Naive B cell (primary cell): ENCODE results near the gene SPAG5. TPM values are rescaled to one million over a fixed set of nuclear protein-coding genes. Genes with fewer than 3 reads are reported as not detected.
"Not testable (repeated sequence)": the region's sequence is repeated elsewhere in the genome, so short reads cannot be mapped to it uniquely, and the experiment has no call there.

Experiments
- ATAC-seq, 2 donors: fragments of 150-1000 bp; cut with Tn5 transposase; 2 replicates each; pipeline ENCODE4 v1.10.0; 2021; ENCODE audit warnings: low read depth in 2 of 2, mild to moderate bottlenecking in 2 of 2, moderate library complexity in 2 of 2
- DNase-seq: peaks from one replicate; pipeline ENCODE4 v3.0.0; 2022
- H3K27ac Mint-ChIP-seq, 6 donors: one replicate each; pipeline ENCODE4 v1.8.0; 2020 to 2022; ENCODE audit warnings: mild to moderate bottlenecking in 6 of 6, mixed read lengths in 6 of 6, moderate library complexity in 5 of 6, inconsistent platforms in 2 of 6
- H3K27me3 Mint-ChIP-seq, 3 donors: one replicate each; pipeline ENCODE4 v1.8.0; 2021 to 2022; ENCODE audit warnings: mixed read lengths in 3 of 3, mild to moderate bottlenecking in 1 of 3
- H3K36me3 Mint-ChIP-seq, 2 donors: one replicate each; pipeline ENCODE4 v1.8.0; 2020 to 2022; ENCODE audit warnings: mixed read lengths in 2 of 2, inconsistent platforms in 1 of 2, mild to moderate bottlenecking in 1 of 2
- H3K4me1 Mint-ChIP-seq, 3 donors: one replicate each; pipeline ENCODE4 v1.8.0; 2020 to 2022; ENCODE audit warnings: mixed read lengths in 3 of 3, inconsistent platforms in 1 of 3, mild to moderate bottlenecking in 1 of 3, moderate library complexity in 1 of 3
- H3K4me3 Mint-ChIP-seq, 8 donors: one replicate each; pipeline ENCODE4 v1.8.0; 2020 to 2022; ENCODE audit warnings: mild to moderate bottlenecking in 8 of 8, mixed read lengths in 8 of 8, moderate library complexity in 8 of 8, inconsistent platforms in 2 of 8
- H3K9me3 Mint-ChIP-seq, 7 donors: one replicate each; pipeline ENCODE4 v1.8.0; 2020 to 2022; ENCODE audit warnings: mixed read lengths in 7 of 7, mild to moderate bottlenecking in 5 of 7, inconsistent platforms in 2 of 7, moderate library complexity in 1 of 7
- polyA plus RNA-seq, 6 donors: library from polyadenylated mRNA; unstranded; fragments of 300-500 nt; fragmentation: Illumina TruSeq; gene quantifications; one replicate each; pipeline ENCODE4 v1.2.3, GENCODE V29; 2021; ENCODE audit warnings: low read depth in 6 of 6

Gene SPAG5
- polyA plus RNA-seq, 6 donors from 2014 or later: 0.26 to 1.1 (median 0.62) TPM; not detected in 1

DNA sequence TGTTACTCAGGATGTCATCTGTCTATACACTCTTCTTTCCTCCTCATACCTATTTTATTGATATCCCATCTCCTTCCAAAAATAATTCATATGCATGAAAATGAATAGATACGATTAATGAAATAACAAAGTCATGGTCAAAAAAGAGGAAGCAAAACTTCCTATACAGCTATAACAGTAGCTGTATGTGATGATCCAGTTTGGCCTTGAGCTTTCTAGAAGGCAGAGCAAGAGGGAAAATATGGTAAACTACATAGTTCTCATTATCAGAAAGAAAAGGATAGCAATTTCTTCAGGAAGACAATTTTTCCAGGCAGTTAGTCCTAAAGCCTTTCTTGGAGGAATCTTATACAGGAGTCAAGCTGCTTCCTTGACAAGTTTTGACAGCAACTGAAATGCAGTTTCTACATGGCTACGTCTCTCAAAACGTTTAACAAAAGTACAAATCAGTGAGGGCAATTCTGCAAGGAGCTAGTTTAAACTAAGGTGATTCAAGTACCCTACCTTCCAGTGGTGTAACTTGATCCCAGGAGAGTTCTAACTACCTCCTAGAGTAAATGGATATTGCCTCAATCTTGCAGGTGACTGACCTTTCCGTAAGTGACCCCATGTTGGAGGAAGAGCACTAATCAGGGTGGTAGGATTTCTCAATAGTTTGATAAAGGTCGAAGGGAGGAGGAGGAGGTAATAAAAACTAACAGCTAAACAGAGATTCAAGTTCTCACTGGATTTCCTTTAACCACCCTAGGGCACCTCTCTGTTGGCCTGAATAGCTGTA is 1.0 kb downstream of the SPAG5 start:
- no peak for DNase-seq
- peaks cover 22 to 26% (median 24%) of the 10 kb centered on the region in 3 donors for H3K4me1 Mint-ChIP-seq
- no peak for ATAC-seq
- peak overlapping the region; percentile 19 to 91 (median 81) for H3K27ac Mint-ChIP-seq
- peak overlapping the region; percentile 87 to 96 (median 94) for H3K4me3 Mint-ChIP-seq
- no peaks in the 10 kb centered on the region for H3K9me3 Mint-ChIP-seq
- H3K36me3 Mint-ChIP-seq: no peaks in the 10 kb centered on the region
- H3K27me3 Mint-ChIP-seq: no peaks in the 10 kb centered on the region

- no peak overlapping the region for H3K4me3 Mint-ChIP-seq
- DNase-seq (no peak), ATAC-seq (no peak)
- H3K27ac Mint-ChIP-seq: no peak overlapping the region
- H3K9me3 Mint-ChIP-seq: no peaks in the 10 kb centered on the region
- H3K4me1 Mint-ChIP-seq: peaks cover 0 to under 1% (median 0%) of the 10 kb centered on the region in 3 donors
- no peaks in the 10 kb centered on the region for H3K27me3 Mint-ChIP-seq
- H3K36me3 Mint-ChIP-seq: no peaks in the 10 kb centered on the region
Measured at GRCh38 chr17:28592260-28592659, 6.6 kb downstream of the SPAG5 start.

DNA sequence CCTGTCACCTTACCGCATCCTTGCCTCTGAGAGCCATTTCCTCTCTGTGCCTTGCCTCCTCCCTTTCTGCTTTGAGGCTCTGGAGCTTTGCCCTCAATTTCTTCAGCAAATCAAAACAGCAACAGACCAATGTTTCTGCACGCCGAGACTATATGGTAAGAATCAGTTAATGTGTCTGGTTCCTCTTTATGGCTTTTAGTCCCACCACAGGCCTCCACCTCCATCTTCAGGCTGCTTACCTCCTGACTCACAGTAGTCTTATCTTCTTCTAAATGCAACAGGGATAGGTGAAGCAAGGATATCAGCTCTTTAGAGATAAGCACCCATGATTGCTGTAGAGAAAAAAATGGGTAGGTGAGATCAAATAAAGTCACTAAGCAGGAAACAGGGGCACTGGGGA is 13.0 kb downstream of the SPAG5 start:
- Mint-ChIP-seq H3K4me3 (no peak overlapping the region), H3K4me1 (no peaks in the 10 kb centered on the region), H3K27me3 (no peaks in the 10 kb centered on the region), H3K9me3 (no peaks in the 10 kb centered on the region), H3K27ac (no peak overlapping the region), H3K36me3 (peaks cover 0 to 5% of the 10 kb centered on the region in 2 donors)
- DNase-seq (no peak), ATAC-seq (no peak)

GRCh38 chr17:28584434-28584833 is 14.4 kb downstream of the SPAG5 start:
- ATAC-seq: no peak
- no peak overlapping the region for H3K27ac Mint-ChIP-seq
- no peaks in the 10 kb centered on the region for H3K27me3 Mint-ChIP-seq
- no peaks in the 10 kb centered on the region for H3K9me3 Mint-ChIP-seq
- DNase-seq: no peak
- peaks cover 0 to 5% of the 10 kb centered on the region in 2 donors for H3K36me3 Mint-ChIP-seq
- no peaks in the 10 kb centered on the region for H3K4me1 Mint-ChIP-seq
- H3K4me3 Mint-ChIP-seq: no peak overlapping the region

- no peak overlapping the region for H3K4me3 Mint-ChIP-seq
- H3K27ac Mint-ChIP-seq: no peak overlapping the region
- no peak for ATAC-seq
- H3K4me1 Mint-ChIP-seq: peaks cover 0 to 2% (median 0%) of the 10 kb centered on the region in 3 donors
- DNase-seq: no peak
- no peaks in the 10 kb centered on the region for H3K9me3 Mint-ChIP-seq
- peaks cover 0 to 5% of the 10 kb centered on the region in 2 donors for H3K36me3 Mint-ChIP-seq
- H3K27me3 Mint-ChIP-seq: no peaks in the 10 kb centered on the region
Measured at GRCh38 chr17:28582513-28582912, 16.3 kb downstream of the SPAG5 start.

DNA sequence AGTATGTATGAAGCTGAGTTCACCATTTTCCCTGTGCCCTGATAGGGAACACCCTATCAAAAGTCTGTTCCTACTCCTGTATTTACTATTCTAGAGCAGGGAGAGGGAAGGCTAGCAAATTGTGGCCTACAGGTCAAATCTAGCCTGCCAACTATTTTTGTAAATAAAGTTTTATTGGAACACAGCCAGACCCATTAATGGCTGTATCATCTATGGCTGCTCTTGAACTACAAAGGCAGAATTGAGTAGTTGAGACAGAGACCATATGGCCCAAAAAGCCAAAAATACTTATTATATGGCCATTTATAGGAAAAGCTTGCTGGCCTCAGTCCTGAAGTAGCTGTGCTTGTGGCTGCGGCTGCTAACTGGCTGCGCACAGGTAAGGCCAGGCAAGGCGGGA is 17.9 kb downstream of the SPAG5 start:
- Mint-ChIP-seq H3K27ac (no peak overlapping the region), H3K4me3 (no peak overlapping the region), H3K36me3 (peaks cover 0 to 4% of the 10 kb centered on the region in 2 donors), H3K27me3 (no peaks in the 10 kb centered on the region), H3K4me1 (peaks cover 10 to 17% (median 12%) of the 10 kb centered on the region in 3 donors), H3K9me3 (no peaks in the 10 kb centered on the region)
- DNase-seq (no peak), ATAC-seq (no peak)

DNA sequence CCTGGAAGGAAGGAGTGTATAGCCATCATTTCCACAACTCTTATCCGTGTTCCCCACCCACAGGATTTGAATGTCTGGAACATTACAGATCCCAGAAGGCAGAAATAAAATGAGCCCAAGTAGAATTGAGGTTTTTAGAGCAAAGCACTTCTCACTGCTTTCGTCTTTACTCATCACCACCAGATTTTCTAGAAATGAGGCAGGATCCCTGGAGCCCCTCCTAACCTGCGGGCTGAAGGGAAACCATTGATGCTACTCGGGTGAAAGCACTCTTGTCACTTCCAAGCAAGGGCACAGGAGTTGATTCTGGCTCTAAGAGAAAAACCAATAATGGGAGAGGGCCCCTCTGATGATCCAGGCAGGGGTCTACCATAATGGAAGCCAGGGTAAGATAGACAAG is 19.3 kb downstream of the SPAG5 start:
- DNase-seq: no peak
- Mint-ChIP-seq H3K27me3 (no peaks in the 10 kb centered on the region), H3K4me1 (peaks cover 13 to 20% (median 15%) of the 10 kb centered on the region in 3 donors), H3K27ac (no peak overlapping the region), H3K36me3 (no peaks in the 10 kb centered on the region), H3K4me3 (no peak overlapping the region), H3K9me3 (no peaks in the 10 kb centered on the region)
- ATAC-seq: no peak

DNA sequence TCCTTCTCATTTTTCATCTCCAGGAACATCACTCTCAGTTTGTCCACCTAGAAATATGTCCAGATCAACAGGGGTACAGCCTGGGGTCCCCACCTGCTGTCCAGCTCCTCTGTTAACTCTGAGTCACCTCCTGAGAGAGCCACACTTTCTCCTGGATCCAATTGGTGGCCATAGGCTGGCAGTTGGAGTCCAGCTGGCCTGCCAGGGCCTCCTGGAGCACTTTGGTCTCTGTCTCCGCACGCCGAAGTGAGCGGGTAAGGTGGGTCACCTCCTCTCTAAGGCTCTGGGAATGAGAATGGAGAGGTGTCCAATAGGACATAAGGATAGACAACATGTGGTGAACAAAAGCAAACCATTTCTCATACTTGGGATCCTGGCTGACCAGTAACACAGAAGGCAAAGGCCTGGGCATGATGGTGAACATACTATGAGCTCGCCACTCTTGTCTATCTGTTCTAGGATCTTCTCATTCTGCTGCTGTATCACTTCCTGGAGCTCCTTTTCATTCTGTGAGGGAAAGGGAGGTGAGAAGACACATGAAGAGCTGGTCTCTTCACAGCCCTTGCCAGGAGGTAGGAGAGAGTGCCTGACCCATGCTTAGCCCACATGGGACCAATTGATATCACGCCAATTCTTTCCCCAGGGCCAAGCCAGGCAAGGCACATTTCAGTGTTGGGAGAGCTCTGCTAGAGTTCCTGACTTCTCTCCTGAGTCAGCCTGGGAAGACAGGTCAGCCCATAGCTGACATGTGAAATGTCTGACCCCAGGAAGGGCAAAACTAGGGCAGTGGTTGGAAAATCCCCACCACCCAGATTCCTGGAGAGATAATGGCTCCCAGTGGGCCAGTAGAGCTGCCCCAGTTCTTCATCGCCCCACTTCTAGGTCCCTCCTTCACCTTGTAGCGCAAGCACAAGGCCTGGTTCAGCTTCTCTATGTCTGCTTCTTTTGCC is 20.3 kb downstream of the SPAG5 start:
- Mint-ChIP-seq H3K4me1 (peaks cover 13 to 20% (median 15%) of the 10 kb centered on the region in 3 donors), H3K9me3 (no peaks in the 10 kb centered on the region), H3K36me3 (no peaks in the 10 kb centered on the region), H3K4me3 (peak overlapping the region in 3 of 8 donors; percentile 12 to 29 (median 20)), H3K27me3 (no peaks in the 10 kb centered on the region), H3K27ac (no peak overlapping the region)
- ATAC-seq (no peak), DNase-seq (no peak)

DNA sequence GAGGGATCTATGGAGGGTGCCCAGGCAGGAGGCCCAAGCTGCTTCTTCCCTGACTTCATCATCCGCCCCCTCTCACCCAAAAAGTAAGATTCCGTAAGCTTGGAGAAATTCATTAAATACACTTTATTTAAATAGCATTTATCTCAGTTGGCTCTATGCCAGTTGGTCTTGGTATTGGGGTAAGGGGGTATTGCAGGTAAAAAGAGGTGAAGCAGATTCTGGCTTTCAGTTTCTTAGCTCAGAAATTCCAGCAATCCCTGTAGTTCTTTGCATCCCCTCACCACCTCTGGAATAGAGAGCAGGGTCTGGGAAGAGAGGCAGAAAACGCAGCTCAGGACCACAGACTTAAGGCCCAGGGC is 21.4 kb downstream of the SPAG5 start:
- Mint-ChIP-seq H3K36me3 (peaks cover 0 to 4% of the 10 kb centered on the region in 2 donors), H3K4me1 (peaks cover 19 to 25% (median 23%) of the 10 kb centered on the region in 3 donors), H3K9me3 (no peaks in the 10 kb centered on the region), H3K27me3 (no peaks in the 10 kb centered on the region), H3K4me3 (peak overlapping the region in 3 of 8 donors; percentile 83 to 89 (median 86)), H3K27ac (peak overlapping the region in 2 of 6 donors; percentile 91 to 93)
- ATAC-seq: no peak
- DNase-seq: no peak

DNA sequence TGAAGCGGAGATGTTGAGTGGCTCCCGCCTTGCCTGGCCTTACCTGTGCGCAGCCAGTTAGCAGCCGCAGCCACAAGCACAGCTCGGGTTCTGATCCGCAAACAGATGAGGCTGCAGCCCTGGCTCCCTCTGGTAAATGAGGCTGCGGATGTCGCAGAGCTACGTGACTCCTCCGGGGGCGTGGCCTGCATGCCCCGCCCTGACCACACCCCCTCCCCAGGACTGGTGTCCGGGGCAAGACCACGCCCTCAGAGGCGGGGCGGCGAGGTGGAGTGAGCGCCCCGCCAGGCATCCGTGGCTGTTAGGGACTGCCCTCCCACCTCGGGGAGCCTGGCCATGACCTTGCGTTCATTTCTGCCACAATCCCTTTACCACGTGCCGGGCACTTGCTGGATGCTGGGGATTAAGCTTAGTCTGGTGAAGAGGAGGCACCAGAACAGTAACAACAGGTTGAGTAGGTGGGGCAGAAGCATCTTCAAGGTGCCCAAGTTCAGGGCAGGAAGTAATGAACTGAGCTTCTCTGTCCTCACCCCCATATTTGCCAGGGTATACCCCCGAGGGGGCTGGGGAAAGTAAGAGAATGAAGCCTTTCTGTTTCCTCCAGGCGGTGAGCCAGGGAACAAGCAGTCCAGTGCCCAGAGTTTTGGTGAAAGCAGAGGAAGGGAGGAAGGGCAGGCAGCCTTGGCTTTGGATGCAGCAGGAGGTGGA is 21.9 kb downstream of the SPAG5 start, which contains the start of gene ALDOC:
Gene ALDOC (minus strand): TSS at position 138 of the 708 bp plus-strand sequence. CDS start 1,363 bp downstream, outside the sequence.
- ATAC-seq: peak; percentile 98
- peaks cover 0 to 4% of the 10 kb centered on the region in 2 donors for H3K36me3 Mint-ChIP-seq
- no peaks in the 10 kb centered on the region for H3K27me3 Mint-ChIP-seq
- H3K27ac Mint-ChIP-seq: peak within 1 kb of the TSS; percentile 8 to 97 (median 88)
- H3K4me1 Mint-ChIP-seq: peaks cover 20 to 30% (median 29%) of the 10 kb centered on the region in 3 donors
- peak; percentile 97 for DNase-seq
- no peaks in the 10 kb centered on the region for H3K9me3 Mint-ChIP-seq
- peak within 1 kb of the TSS; percentile 80 to 99 (median 88) for H3K4me3 Mint-ChIP-seq

- Mint-ChIP-seq H3K27ac (peak overlapping the region in 5 of 6 donors; percentile 24 to 91 (median 72)), H3K4me1 (peaks cover 25 to 34% (median 33%) of the 10 kb centered on the region in 3 donors), H3K4me3 (peak overlapping the region; percentile 80 to 99 (median 88))
- not testable (repeated sequence) for ATAC-seq, H3K9me3 Mint-ChIP-seq, H3K36me3 Mint-ChIP-seq, H3K27me3 Mint-ChIP-seq, DNase-seq
Measured at GRCh38 chr17:28576016-28576415, 22.8 kb downstream of the SPAG5 start.

GRCh38 chr17:28575126-28575795 is 23.6 kb downstream of the SPAG5 start:
- ATAC-seq: no peak
- no peak overlapping the region for H3K27ac Mint-ChIP-seq
- peaks cover 0 to 4% of the 10 kb centered on the region in 2 donors for H3K36me3 Mint-ChIP-seq
- peak overlapping the region in 3 of 8 donors; percentile 50 to 99 (median 80) for H3K4me3 Mint-ChIP-seq
- H3K27me3 Mint-ChIP-seq: no peaks in the 10 kb centered on the region
- peaks cover 31 to 42% (median 39%) of the 10 kb centered on the region in 3 donors for H3K4me1 Mint-ChIP-seq
- no peak for DNase-seq
- H3K9me3 Mint-ChIP-seq: no peaks in the 10 kb centered on the region
